ENCODE results near the gene PKP1.

DNA sequence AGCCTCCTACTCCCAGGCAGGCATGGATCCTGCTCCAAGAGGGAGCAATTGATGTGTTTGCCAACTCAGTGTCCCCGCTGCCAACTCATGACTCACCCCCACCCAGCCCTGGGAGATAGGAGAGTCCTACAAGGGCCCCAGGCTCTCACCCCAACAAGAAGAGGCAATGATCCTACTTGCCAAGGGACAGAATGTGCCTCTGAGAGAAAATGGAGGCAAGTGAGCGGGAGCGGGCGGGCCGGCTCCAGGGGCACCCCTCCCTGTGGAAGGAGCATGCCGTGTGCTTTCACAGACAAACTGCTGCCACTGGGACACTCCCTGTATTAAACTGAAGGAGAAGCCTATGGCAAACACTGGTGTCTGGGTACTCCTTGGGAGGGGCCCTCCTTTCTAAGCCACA lies 16.7 kb downstream of the PKP1 start:
- no peak for TF ChIP-seq POLR2A (IDR thresholded peaks at IDR 0.05)
- TF ChIP-seq, protein P1, sequence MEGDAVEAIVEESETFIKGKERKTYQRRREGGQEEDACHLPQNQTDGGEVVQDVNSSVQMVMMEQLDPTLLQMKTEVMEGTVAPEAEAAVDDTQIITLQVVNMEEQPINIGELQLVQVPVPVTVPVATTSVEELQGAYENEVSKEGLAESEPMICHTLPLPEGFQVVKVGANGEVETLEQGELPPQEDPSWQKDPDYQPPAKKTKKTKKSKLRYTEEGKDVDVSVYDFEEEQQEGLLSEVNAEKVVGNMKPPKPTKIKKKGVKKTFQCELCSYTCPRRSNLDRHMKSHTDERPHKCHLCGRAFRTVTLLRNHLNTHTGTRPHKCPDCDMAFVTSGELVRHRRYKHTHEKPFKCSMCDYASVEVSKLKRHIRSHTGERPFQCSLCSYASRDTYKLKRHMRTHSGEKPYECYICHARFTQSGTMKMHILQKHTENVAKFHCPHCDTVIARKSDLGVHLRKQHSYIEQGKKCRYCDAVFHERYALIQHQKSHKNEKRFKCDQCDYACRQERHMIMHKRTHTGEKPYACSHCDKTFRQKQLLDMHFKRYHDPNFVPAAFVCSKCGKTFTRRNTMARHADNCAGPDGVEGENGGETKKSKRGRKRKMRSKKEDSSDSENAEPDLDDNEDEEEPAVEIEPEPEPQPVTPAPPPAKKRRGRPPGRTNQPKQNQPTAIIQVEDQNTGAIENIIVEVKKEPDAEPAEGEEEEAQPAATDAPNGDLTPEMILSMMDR (IDR thresholded peaks at IDR 0.05) = no peak

Measured in testis (tissue), 2 donors.